ENCODE results near the gene TEX30.
A peak's percentile ranks its signal among the peaks of the same experiment; 100 is the strongest.

TEX30 gene

DNA sequence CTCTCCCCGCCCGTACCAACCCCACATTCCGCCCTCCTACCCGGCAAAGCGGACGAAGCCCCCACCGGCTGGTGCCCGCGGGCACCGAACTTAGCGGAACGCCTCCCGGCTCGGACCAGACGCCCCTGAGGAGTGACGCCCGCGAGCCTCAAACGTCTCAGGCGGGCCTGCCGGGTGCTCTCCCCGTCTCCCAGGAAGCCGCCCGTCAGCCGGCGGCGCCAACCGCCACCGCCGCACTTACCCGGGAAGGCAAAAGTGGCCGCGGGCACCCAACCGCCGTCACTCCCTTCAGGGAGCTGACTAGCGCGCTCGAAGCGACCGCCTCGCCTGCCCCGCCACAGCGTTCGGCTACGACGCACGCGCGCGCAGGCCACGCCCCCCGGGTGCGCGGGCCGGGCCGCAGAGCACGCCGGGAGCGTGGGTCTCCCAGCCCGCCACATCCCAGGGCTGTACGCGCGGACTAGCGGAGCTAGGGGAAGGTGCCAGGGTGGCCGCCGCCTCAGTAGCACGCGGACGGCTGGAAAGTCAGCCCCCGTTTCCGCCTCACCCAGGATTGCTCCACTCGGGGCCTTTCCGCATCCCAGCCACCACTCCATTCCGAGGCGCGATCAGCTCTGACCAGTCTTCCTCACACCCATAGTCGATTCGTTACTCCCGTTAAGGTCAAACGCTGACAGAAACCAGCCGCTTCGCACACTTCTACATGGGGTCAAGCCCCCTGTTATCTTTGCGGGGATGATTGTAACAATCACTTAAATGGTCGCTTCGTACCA, at the start of gene TEX30:
TSS of gene TEX30 (minus strand) at position 346 of the 773 bp plus-strand sequence. CDS start 3,760 bp downstream, outside the sequence.
- no peak for TF ChIP-seq JUND (IDR thresholded peaks at IDR 0.05; ENCODE audit: low read depth)

DNA sequence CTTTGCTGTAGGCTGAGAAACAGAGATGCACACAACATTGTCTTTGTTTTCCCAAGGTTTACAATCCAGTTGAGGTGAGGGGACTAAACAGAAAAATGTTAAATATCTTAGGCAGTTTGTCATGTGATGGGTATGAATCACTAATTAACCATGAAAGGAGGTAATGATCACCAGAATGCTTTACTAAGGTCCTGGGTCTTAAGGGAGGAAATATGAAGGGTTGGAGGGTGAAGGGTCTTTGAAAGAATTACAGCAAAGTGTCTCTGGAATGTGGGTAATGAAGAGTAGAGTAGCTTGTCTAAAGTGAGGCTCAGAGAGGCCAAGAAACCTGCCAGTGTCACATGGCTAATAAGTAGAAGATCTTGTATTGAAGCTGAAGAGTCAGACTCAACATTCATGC, 44.3 kb upstream of the TEX30 start:
- no peak for DNase-seq (ENCODE audit: low read depth in 1 of 2, low spot score in 1 of 2)
- in situ Hi-C loops (cut with HindIII; ENCODE audit: low pct_unique_long_range_greater_than_20kb, low sequenced_read_pairs): no loop called here
- no peak for TF ChIP-seq JUND (IDR thresholded peaks at IDR 0.05; ENCODE audit: low read depth)

More for the DNA sequence above, at the start of gene TEX30:
- in situ Hi-C loops (cut with HindIII; ENCODE audit: low pct_unique_long_range_greater_than_20kb, low sequenced_read_pairs): no loop called here
- DNase-seq (ENCODE audit: low read depth in 1 of 2, low spot score in 1 of 2): peak; percentile 58 to 87

DNA sequence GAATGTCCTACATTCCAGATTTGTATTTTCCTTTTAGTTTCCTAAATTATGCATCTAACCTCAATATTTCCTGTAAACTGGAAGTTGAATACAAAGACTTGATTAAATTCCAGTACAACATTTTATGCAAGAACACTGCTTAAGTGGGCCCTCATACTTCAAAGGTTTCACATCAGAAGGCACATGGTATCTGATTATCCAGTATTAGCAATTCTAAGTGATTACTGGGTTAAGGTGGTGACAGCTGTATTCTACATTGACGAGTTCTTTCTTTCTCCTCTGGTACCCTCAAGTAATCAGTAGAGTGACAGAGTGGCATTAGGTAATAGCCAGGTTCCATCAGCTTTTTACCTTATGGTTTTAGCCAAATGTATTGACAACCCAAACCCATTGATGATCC, 43.7 kb upstream of the TEX30 start:
- TF ChIP-seq JUND (IDR thresholded peaks at IDR 0.05; ENCODE audit: low read depth): no peak
- in situ Hi-C loops (cut with HindIII; ENCODE audit: low pct_unique_long_range_greater_than_20kb, low sequenced_read_pairs): no loop called here
- no peak for DNase-seq (ENCODE audit: low read depth in 1 of 2, low spot score in 1 of 2)

DNA sequence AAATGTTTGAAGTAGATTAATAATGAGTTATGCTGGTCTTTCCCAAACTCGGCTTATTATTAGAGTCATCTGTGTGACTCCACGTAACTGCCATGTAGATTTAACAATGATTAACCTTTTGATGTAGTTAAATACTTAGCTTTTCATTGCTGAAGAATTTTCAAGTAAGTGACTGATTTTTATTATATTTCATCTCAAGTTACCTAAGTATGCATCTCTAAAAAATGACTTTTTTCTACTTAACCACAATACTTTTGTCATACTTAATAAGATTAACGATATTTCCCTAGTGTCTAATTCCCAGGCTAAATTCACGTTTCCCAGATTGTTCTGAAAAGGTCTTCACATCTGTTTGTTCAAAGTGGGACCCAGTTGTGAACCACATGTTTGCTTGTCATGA, 43.1 kb upstream of the TEX30 start:
- in situ Hi-C loops (cut with HindIII; ENCODE audit: low pct_unique_long_range_greater_than_20kb, low sequenced_read_pairs): no loop called here
- no peak for DNase-seq (ENCODE audit: low read depth in 1 of 2, low spot score in 1 of 2)
- TF ChIP-seq JUND (IDR thresholded peaks at IDR 0.05; ENCODE audit: low read depth): no peak

DNA sequence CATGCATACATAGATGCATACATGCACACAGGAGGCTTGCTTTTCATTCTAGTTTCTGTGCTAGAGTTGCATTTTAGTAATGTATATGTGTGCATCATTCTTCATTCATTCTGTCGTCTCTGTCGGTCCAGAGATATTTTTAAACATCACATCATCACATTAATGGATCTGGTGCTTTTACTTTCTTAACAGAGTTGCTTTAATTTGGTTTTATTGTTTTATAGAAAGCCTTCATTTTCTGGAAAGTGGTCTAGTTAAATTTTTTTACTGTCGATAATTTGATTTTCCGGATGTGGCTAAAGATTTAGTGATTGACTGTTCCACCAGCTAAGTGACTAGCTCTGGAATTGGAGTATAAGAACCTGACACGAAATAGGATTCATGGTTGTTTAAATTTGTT, 42.2 kb upstream of the TEX30 start:
- TF ChIP-seq JUND (IDR thresholded peaks at IDR 0.05; ENCODE audit: low read depth): no peak
- DNase-seq (ENCODE audit: low read depth in 1 of 2, low spot score in 1 of 2): no peak
- in situ Hi-C loops (cut with HindIII; ENCODE audit: low pct_unique_long_range_greater_than_20kb, low sequenced_read_pairs): no loop called here

DNA sequence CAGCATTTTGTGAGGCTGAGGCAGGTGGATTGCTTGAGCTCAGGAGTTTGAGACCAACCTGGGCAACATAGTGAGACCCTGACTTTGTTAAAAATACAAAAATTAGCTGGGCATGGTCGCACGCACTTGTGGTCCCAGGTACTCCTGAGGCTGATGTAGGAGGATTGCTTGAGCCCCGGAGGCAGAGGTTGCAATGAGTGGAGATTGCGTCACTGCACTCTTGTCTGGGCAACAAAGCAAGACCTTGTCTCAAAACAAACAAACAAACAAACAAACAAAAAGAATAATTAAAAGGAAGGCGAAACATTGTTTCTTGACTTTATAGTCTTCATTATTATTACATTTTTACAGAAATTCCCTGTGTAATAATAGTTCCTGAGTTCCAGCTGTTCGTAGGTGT, 41.2 kb upstream of the TEX30 start:
- DNase-seq (ENCODE audit: low read depth in 1 of 2, low spot score in 1 of 2): no peak
- TF ChIP-seq JUND (IDR thresholded peaks at IDR 0.05; ENCODE audit: low read depth): no peak
- in situ Hi-C loops (cut with HindIII; ENCODE audit: low pct_unique_long_range_greater_than_20kb, low sequenced_read_pairs): no loop called here

DNA sequence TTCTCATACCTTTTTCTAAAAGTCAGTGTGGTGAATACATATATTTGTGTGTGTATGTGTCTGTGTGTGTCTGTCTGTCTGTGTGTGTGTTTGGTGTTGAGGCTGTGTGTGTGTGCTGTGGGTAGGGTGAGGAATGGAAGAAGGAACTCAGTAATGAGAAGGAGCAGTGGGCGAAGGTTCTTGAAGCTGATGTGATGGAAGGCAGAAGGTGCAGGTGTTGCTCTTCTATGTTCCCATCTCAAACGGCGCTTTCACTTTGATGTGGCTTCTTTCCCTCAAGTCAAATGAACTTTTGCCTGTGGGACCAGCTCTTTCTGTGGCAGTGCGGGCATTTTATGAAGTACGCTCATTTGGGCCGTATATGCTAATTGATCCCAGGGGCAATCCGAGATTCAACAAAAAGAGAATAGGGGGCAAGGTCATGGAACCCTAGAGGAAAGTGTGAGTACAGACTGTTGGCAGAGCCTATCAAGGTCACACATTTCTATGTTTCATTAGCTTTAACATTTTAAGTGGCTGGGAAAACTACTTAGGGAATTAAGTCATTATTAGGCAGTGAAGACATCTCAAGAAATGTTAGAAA, 40.5 kb upstream of the TEX30 start:
- no peak for DNase-seq (ENCODE audit: low read depth in 1 of 2, low spot score in 1 of 2)

DNA sequence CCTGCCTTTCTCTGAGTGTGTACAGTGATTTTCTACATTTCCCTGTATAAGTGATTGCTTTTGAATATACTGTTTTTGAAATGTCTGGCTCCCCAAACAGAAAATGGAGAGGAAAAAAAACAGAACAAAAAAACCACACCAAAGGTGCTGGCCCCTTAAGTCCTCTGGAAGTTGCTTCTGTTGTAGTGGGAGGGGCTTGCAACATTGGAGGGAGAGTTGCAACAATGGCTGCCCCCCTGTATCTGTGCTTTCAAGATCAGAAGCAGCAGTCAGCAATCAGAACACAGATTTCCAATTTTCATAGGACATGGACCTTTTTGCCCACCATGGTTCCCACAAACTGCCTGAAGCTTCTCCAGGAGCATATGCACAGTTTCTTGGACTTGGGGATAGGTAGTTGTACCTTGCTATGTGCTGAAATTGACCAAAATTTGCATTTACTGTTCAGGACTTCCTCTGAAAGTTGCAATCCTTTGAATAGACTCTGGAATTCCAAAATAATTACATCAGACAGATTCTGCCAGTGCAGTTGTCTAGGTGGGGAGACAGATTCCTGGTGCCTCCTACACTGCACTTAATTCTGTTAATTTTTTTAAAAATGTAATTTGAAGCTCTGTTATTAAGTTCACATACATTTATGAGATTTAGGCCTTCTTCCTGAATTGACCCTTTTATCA, 39.2 kb upstream of the TEX30 start:
- no peak for TF ChIP-seq JUND (IDR thresholded peaks at IDR 0.05; ENCODE audit: low read depth)
- DNase-seq (ENCODE audit: low read depth in 1 of 2, low spot score in 1 of 2): no peak
- in situ Hi-C loops (cut with HindIII; ENCODE audit: low pct_unique_long_range_greater_than_20kb, low sequenced_read_pairs): no loop called here

More for the DNA sequence above, 40.5 kb upstream of the TEX30 start:
- TF ChIP-seq JUND (IDR thresholded peaks at IDR 0.05; ENCODE audit: low read depth): no peak
- in situ Hi-C loops (cut with HindIII; ENCODE audit: low pct_unique_long_range_greater_than_20kb, low sequenced_read_pairs): no loop called here

DNA sequence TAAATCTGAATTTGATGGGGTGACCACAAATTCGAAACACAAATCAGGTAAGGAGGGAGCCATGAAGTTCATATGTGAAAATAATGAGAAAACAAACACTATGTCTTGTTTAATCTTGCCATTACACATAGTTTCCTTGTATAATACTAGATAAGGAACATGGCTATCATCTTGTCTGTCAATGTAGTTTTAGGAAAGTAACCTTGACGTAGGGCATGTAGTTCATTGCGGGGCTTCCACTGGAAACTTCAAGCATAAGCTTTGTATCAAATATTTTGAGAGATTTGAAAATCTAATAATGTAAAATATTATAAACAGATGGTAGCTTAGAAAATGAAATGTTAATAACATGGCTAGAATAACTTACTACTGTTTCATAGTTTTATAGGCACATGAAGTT, 34.1 kb upstream of the TEX30 start:
- in situ Hi-C loops (cut with HindIII; ENCODE audit: low pct_unique_long_range_greater_than_20kb, low sequenced_read_pairs): no loop called here
- no peak for DNase-seq (ENCODE audit: low read depth in 1 of 2, low spot score in 1 of 2)
- no peak for TF ChIP-seq JUND (IDR thresholded peaks at IDR 0.05; ENCODE audit: low read depth)

DNA sequence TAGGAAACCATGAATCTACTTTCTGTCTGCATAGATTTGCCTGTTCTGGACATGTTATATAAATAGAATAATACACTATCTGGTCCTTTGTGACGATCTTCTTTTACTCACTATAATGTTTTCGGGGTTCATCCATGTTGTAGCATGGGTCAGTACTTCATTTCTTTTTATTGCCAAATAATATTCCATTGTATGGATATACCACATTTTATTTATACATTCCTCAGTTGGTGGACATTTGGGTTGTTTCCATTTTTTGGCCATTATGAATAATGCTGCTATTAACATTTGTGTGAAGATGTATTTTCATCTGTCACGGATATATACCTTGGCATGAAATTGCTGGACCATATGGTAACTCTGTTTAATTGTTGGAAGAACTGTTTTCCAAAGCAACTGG, 32.1 kb upstream of the TEX30 start:
- no peak for DNase-seq (ENCODE audit: low read depth in 1 of 2, low spot score in 1 of 2)
- in situ Hi-C loops (cut with HindIII; ENCODE audit: low pct_unique_long_range_greater_than_20kb, low sequenced_read_pairs): no loop called here
- no peak for TF ChIP-seq JUND (IDR thresholded peaks at IDR 0.05; ENCODE audit: low read depth)

DNA sequence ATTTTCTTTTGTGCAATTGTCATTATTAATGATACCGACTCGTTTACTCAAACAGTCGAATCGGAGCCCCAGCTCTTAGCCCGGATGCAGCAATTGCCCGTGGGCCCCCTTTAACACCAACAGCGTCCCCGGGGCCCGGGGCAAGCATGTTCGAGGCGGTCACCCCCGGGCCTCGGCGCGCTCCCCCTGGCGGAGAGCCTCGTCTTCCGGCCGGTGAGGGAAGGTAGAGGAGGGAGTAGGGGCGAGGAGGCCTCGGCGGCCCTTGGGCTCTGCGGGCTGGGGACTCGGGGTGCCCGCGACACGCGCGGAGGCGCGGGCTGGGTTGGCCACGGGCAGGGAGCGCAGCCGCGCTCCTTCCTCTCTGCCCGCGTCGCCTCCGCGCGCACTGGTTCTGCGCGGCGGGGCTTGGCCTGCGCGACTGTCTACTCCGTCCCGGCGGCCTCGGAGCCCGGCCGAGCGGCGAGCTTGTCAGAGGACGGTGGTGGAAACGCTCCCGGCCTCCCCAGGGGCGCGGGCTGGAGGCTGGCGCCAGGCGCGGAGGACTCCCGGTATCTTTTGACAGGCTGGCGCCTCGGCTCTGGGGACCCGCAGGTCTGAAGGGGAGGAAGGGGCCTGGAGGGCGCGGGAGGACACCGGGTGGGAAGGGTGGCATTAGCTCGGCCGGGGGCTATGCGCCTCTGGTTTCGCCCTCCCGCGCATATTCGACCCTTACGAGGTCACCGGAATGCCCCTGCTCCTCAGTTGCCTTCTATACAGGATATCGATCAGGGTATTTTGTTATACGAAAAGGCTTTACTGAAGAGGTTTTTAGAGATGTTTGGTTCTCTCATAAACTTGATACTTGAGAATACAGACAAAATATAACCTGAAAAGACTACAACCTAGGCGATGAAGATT, 26.8 kb upstream of the TEX30 start:
- TF ChIP-seq JUND (IDR thresholded peaks at IDR 0.05; ENCODE audit: low read depth): no peak
- in situ Hi-C loops (cut with HindIII; ENCODE audit: low pct_unique_long_range_greater_than_20kb, low sequenced_read_pairs): no loop called here
- DNase-seq (ENCODE audit: low read depth in 1 of 2, low spot score in 1 of 2): peak; percentile 66 to 78

DNA sequence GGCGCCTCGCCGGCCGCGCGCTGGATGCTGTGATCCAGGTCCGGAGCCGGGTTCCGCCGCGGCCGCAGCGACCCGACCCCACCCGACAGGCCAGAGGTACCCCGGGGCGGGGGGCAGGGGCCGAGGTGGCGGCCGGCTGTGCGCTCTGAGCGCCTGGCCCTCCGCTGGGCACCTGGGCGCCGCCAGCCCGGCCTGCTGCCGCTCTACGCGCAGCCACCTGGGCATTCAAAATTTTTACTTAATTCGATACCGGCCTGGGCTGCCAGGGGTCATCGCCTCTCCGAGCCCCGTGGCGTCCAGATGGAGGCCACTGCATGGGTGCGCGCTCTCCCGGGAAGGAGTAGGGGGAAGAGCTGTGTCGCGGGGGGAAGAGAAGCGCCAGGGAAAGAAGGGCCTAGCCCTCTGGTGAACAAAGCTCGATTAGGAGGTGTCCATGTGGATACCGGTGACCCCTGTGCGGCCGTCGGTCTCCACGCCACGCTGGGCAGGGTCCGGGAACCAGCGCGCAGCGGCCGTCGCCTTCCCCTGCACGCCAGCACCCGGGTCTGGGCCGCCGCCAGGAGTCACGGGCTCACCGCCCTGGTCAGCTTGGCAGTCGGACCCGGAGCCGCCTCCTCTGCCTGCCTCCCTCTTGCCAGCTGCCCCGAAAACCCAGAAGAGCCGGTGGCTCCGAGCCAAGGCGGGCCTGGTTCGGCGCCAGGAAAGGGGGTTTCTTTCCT, 26.0 kb upstream of the TEX30 start:
- peak; percentile 5 to 12 for DNase-seq (ENCODE audit: low read depth in 1 of 2, low spot score in 1 of 2)
- no peak for TF ChIP-seq JUND (IDR thresholded peaks at IDR 0.05; ENCODE audit: low read depth)
- in situ Hi-C loops (cut with HindIII; ENCODE audit: low pct_unique_long_range_greater_than_20kb, low sequenced_read_pairs): no loop called here

Data from T47D (cell line).